ENCODE measurements around the gene IFI27L1. TPM values are rescaled to one million over a fixed set of nuclear protein-coding genes. Genes with fewer than 3 reads are reported as not detected.

IFI27L1 gene
- total RNA-seq, 1 experiment from 2014 or later = 7.8 TPM

DNA sequence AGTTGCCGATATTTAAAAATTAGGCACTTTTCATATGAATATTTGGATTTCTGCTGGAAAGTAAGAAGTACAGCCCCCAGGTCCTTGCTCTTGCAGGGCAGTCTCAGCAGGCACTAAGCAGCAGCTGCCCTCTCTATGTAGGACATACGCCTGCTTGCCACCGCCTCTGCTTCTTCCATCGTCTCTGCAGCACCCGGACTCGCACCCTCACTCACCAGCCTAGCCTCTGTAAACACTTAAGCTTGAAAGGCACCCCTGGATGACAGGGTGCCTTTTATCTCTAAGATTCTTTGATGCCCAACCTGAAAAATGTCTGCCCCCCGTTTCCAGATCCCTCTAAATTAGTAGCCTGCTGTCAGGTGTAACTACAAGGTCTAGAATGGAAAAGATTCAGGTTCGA is 36.0 kb upstream of the IFI27L1 start:
- Histone ChIP-seq H3K9me3 (ENCODE audit: low read length) (no peaks in the 10 kb centered on the region), H3K4me3 (ENCODE audit: low read length) (no peak overlapping the region), H3K4me1 (ENCODE audit: low read length) (no peaks in the 10 kb centered on the region), H3K36me3 (ENCODE audit: insufficient read depth, low read length) (peaks cover 32% of the 10 kb centered on the region), H3K4me2 (ENCODE audit: low read depth, low read length, poor library complexity, severe bottlenecking) (no peak overlapping the region), H3K79me2 (ENCODE audit: low read length) (no peaks in the 10 kb centered on the region), H3K9ac (ENCODE audit: low read length) (no peak overlapping the region), H2AFZ (ENCODE audit: low read length) (no peak overlapping the region), H4K20me1 (ENCODE audit: insufficient read depth, low read depth, low read length) (peaks cover 22% of the 10 kb centered on the region), H3K27me3 (ENCODE audit: low read length) (no peaks in the 10 kb centered on the region), H3K9me2 (replicated peaks; ENCODE audit: insufficient read depth, low read length) (no peaks in the 10 kb centered on the region), H3K27ac (ENCODE audit: low read length) (no peak overlapping the region)
- no peak for DNase-seq

DNA sequence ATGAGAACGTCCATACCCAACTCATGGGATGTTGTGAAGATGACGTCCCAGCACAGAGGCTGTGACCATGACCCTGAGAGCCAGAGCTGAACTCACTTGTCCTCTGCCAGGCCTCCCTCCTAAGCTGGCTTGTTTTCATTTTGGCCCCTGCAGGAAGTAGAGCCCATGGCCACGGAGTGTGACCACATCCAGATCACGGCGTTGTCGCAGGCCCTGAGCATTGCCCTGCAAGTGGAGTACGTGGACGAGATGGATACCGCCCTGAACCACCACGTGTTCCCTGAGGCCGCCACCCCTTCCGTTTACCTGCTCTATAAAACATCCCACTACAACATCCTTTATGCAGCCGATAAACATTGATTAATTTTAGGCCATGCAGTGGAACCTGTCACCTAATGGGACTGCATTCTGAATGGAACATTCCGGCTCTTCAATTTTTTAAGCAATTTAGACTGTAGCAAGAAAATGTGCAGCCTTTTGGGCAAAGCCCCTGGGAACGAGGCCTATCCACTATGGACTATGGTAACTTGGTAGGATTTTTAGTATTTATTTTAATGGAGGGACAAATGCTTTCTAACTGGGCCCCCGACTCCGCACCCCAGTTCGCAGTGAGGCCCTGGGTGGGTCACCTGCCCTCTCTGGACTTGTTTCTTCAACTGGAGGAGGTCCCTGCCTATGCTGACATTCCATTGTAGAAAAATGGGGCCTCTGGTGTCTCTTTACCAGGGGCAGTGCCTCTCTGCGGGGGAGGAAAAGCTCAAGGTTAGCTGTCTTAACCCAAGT is 35.4 kb upstream of the IFI27L1 start:
- H3K79me2 ChIP-seq (ENCODE audit: low read length) = no peaks in the 10 kb centered on the region
- no peak overlapping the region for H3K27ac ChIP-seq (ENCODE audit: low read length)
- H4K20me1 ChIP-seq (ENCODE audit: insufficient read depth, low read depth, low read length) = peaks cover 22% of the 10 kb centered on the region
- no peak overlapping the region for H3K4me3 ChIP-seq (ENCODE audit: low read length)
- no peak overlapping the region for H2AFZ ChIP-seq (ENCODE audit: low read length)
- H3K4me1 ChIP-seq (ENCODE audit: low read length) = no peaks in the 10 kb centered on the region
- no peaks in the 10 kb centered on the region for H3K27me3 ChIP-seq (ENCODE audit: low read length)
- H3K36me3 ChIP-seq (ENCODE audit: insufficient read depth, low read length) = peaks cover 38% of the 10 kb centered on the region
- no peaks in the 10 kb centered on the region for H3K9me2 ChIP-seq (replicated peaks; ENCODE audit: insufficient read depth, low read length)
- H3K9me3 ChIP-seq (ENCODE audit: low read length) = no peaks in the 10 kb centered on the region
- H3K4me2 ChIP-seq (ENCODE audit: low read depth, low read length, poor library complexity, severe bottlenecking) = no peak overlapping the region
- no peak for DNase-seq
- H3K9ac ChIP-seq (ENCODE audit: low read length) = no peak overlapping the region

DNA sequence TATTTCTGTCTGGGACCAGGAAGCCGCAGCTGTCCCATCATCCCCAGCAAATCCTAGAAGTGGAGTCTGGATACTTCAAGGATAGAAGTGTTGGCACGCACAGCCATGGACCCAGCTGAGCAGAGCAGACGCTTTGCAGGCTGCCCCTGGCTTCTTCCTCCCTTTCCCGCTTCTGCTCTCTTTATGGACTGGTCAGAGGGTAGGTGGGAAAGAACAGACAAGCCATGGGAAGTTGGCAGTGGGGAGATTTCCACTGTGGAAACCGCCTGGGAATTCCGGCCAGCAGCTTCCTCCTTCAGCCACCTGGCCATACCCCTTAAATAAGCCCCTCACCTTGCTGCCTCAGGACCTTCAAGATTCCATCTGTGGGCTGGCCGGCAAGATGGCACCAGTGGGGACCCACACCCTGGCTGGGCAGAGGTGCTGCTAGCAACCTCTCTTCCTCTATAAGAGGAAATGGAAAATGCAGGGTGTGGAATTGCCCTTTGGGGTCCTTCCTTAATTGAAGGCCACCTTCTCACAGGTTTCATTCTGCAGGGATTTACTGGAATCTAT is 34.3 kb upstream of the IFI27L1 start:
- DNase-seq = no peak
- H3K9me2 ChIP-seq (replicated peaks; ENCODE audit: insufficient read depth, low read length) = no peaks in the 10 kb centered on the region
- no peak overlapping the region for H2AFZ ChIP-seq (ENCODE audit: low read length)
- no peak overlapping the region for H3K27ac ChIP-seq (ENCODE audit: low read length)
- H3K4me3 ChIP-seq (ENCODE audit: low read length) = no peak overlapping the region
- H3K36me3 ChIP-seq (ENCODE audit: insufficient read depth, low read length) = peaks cover 47% of the 10 kb centered on the region
- no peaks in the 10 kb centered on the region for H3K4me1 ChIP-seq (ENCODE audit: low read length)
- no peaks in the 10 kb centered on the region for H3K27me3 ChIP-seq (ENCODE audit: low read length)
- H3K9ac ChIP-seq (ENCODE audit: low read length) = no peak overlapping the region
- no peaks in the 10 kb centered on the region for H3K79me2 ChIP-seq (ENCODE audit: low read length)
- H4K20me1 ChIP-seq (ENCODE audit: insufficient read depth, low read depth, low read length) = peaks cover 22% of the 10 kb centered on the region
- no peaks in the 10 kb centered on the region for H3K9me3 ChIP-seq (ENCODE audit: low read length)
- H3K4me2 ChIP-seq (ENCODE audit: low read depth, low read length, poor library complexity, severe bottlenecking) = no peak overlapping the region

DNA sequence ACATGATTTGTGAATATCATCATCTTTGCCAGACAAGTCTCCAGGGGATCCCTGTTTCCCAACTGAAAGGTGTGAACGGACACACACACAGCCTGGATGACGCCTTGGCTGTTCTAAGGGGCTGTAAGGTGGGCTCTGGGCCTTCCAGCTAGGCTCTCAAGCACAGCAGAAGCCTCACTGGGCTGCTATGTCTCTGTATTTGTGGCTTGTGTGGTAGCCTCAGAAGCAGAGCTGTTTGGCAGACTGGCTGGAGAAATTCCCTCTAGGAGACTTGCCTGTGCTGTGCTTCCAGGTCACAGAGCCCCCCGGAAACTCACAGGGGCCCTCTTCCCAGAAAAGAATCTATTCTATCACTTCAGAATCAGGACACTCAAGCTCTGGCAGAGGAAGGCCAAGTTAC is 33.5 kb upstream of the IFI27L1 start:
- Histone ChIP-seq H3K27ac (ENCODE audit: low read length) (no peak overlapping the region), H3K79me2 (ENCODE audit: low read length) (no peaks in the 10 kb centered on the region), H4K20me1 (ENCODE audit: insufficient read depth, low read depth, low read length) (peaks cover 22% of the 10 kb centered on the region), H3K4me3 (ENCODE audit: low read length) (no peak overlapping the region), H3K9me3 (ENCODE audit: low read length) (no peaks in the 10 kb centered on the region), H3K27me3 (ENCODE audit: low read length) (no peaks in the 10 kb centered on the region), H3K4me1 (ENCODE audit: low read length) (no peaks in the 10 kb centered on the region), H3K9ac (ENCODE audit: low read length) (no peak overlapping the region), H3K4me2 (ENCODE audit: low read depth, low read length, poor library complexity, severe bottlenecking) (no peak overlapping the region), H3K36me3 (ENCODE audit: insufficient read depth, low read length) (peaks cover 56% of the 10 kb centered on the region), H3K9me2 (replicated peaks; ENCODE audit: insufficient read depth, low read length) (no peaks in the 10 kb centered on the region), H2AFZ (ENCODE audit: low read length) (no peak overlapping the region)
- DNase-seq = no peak

DNA sequence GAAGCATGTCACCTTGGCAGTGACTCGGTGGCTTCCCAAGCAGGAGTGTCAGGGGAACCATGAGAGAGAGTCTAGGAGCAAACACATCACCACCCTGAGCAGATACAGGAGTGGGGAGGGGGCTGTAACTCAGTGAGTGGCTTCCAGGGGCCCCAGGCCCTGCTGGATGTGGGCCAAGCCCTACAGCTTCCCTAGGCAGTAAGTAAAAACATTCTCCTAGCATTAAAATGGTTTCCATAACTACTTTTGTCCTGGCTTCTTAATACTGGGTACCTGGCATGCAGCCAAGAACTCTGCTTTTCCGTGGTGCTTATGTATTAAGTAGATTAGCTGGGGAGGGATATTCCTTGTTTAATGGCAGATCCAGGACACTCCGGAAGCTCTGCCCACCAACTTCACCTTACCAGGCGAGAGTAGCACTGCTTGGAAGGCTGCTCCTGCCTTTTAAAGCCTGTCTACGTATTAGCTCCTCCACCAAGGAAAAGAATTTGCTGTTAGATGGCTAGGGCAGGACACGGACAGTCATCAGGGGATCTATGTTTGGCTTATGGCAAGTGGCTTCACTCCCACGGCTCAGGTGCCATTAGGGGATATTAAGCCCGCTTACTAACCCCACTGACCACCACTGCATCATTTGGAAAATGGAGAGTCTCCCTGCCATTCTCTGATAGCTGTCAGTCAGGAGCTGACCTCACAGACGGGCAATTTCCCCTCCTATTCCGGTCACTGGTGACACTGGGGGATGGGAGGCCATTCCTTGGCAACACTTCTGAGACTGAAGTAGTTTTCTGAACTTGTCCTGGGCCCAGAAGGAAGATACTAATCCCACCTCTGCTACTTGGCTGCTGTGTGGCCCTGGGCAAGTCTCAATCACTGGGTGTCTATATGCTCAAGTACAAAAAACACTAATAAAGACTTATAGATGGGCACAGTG is 32.2 kb upstream of the IFI27L1 start:
- Histone ChIP-seq H3K9me3 (ENCODE audit: low read length) (no peaks in the 10 kb centered on the region), H3K36me3 (ENCODE audit: insufficient read depth, low read length) (peaks cover 63% of the 10 kb centered on the region), H3K79me2 (ENCODE audit: low read length) (no peaks in the 10 kb centered on the region), H3K27ac (ENCODE audit: low read length) (no peak overlapping the region), H3K27me3 (ENCODE audit: low read length) (no peaks in the 10 kb centered on the region), H3K4me3 (ENCODE audit: low read length) (no peak overlapping the region), H3K9ac (ENCODE audit: low read length) (no peak overlapping the region), H3K4me2 (ENCODE audit: low read depth, low read length, poor library complexity, severe bottlenecking) (no peak overlapping the region), H4K20me1 (ENCODE audit: insufficient read depth, low read depth, low read length) (peaks cover 17% of the 10 kb centered on the region), H3K4me1 (ENCODE audit: low read length) (no peaks in the 10 kb centered on the region), H2AFZ (ENCODE audit: low read length) (no peak overlapping the region), H3K9me2 (replicated peaks; ENCODE audit: insufficient read depth, low read length) (no peaks in the 10 kb centered on the region)
- no peak for DNase-seq

DNA sequence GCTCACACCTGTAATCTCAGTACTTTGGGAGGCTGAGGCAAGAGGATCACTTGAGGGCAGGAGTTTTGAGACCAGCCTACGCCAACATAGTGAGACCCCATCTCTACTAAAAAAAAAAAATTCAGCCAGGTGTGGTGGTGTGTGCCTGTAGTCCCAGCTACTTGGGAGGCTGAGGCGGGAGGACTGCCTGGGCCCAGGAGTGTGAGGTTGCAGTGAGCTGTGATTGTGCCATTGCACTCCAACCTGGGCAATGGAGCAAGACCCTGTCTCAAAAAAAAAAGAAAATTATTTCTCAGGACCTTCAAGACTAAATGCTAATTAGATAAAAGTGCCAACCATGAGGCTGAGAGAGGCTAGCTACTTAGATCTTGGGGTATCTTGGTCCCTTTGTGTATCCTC is 31.5 kb upstream of the IFI27L1 start:
- no peak overlapping the region for H3K27ac ChIP-seq (ENCODE audit: low read length)
- H2AFZ ChIP-seq (ENCODE audit: low read length) = no peak overlapping the region
- no peaks in the 10 kb centered on the region for H3K9me3 ChIP-seq (ENCODE audit: low read length)
- no peaks in the 10 kb centered on the region for H3K27me3 ChIP-seq (ENCODE audit: low read length)
- no peak for DNase-seq
- H3K4me2 ChIP-seq (ENCODE audit: low read depth, low read length, poor library complexity, severe bottlenecking) = no peak overlapping the region
- H4K20me1 ChIP-seq (ENCODE audit: insufficient read depth, low read depth, low read length) = peaks cover 17% of the 10 kb centered on the region
- H3K4me1 ChIP-seq (ENCODE audit: low read length) = no peaks in the 10 kb centered on the region
- H3K9me2 ChIP-seq (replicated peaks; ENCODE audit: insufficient read depth, low read length) = no peaks in the 10 kb centered on the region
- H3K36me3 ChIP-seq (ENCODE audit: insufficient read depth, low read length) = peaks cover 69% of the 10 kb centered on the region
- no peak overlapping the region for H3K9ac ChIP-seq (ENCODE audit: low read length)
- H3K79me2 ChIP-seq (ENCODE audit: low read length) = no peaks in the 10 kb centered on the region
- no peak overlapping the region for H3K4me3 ChIP-seq (ENCODE audit: low read length)

DNA sequence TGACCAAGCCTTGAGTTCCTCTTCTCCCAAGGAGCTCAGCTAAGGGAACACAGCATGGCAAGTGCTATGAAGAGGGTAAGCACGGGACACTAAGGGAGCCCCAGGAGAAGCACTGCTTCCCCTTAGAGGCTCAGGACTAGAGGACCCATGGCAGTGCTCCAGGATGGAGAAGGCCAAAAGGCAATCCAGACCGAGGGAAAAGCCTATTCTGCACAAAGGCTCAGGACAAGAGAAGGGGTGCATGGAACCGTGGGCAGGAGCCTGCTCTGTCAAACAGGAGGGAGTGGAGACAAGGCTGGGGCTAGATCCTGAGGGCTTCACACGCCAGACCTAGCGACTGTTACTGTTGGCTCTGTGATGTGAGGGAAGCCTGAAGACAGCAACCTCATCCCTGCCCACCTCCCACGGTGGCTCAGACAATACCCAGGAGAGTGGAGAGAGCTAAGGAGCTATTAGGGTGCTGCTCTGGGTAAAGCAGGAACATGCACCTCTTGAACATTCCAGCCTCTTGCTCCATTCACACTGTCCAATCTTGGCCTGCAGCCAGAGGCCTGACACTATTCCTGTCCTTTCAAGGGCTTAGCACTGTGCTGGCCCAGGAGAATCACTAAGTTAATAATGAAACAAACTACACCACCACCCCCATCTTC is 30.8 kb upstream of the IFI27L1 start:
- Histone ChIP-seq H3K27ac (ENCODE audit: low read length) (no peak overlapping the region), H3K4me2 (ENCODE audit: low read depth, low read length, poor library complexity, severe bottlenecking) (no peak overlapping the region), H3K36me3 (ENCODE audit: insufficient read depth, low read length) (peaks cover 76% of the 10 kb centered on the region), H3K9me3 (ENCODE audit: low read length) (no peaks in the 10 kb centered on the region), H3K4me1 (ENCODE audit: low read length) (no peaks in the 10 kb centered on the region), H3K27me3 (ENCODE audit: low read length) (no peaks in the 10 kb centered on the region), H2AFZ (ENCODE audit: low read length) (no peak overlapping the region), H3K4me3 (ENCODE audit: low read length) (no peak overlapping the region), H3K9ac (ENCODE audit: low read length) (no peak overlapping the region), H3K79me2 (ENCODE audit: low read length) (no peaks in the 10 kb centered on the region), H3K9me2 (replicated peaks; ENCODE audit: insufficient read depth, low read length) (no peaks in the 10 kb centered on the region), H4K20me1 (ENCODE audit: insufficient read depth, low read depth, low read length) (peaks cover 17% of the 10 kb centered on the region)
- no peak for DNase-seq

DNA sequence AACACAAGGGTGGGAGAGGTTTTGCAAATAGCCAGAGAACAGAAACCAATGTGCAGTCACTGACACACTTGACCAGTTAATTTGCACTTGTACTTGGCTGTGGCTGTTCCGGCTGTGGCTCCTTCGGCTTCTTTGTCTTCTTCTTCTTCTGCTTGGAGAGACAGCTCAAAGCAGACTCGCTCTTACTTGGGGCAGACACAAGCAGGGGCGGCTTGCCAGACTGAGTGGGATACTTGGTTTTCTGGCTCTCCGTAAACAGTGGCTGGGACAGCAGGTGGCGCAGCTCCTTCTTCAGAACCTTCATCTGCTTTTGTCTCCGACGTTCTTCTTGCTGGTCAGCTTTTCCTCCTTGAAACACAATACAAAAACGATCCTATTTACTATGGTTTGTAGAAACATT is 30.0 kb upstream of the IFI27L1 start:
- Histone ChIP-seq H2AFZ (ENCODE audit: low read length) (no peak overlapping the region), H3K9ac (ENCODE audit: low read length) (no peak overlapping the region), H3K27ac (ENCODE audit: low read length) (no peak overlapping the region), H3K36me3 (ENCODE audit: insufficient read depth, low read length) (peaks cover 80% of the 10 kb centered on the region), H4K20me1 (ENCODE audit: insufficient read depth, low read depth, low read length) (peaks cover 17% of the 10 kb centered on the region), H3K79me2 (ENCODE audit: low read length) (no peaks in the 10 kb centered on the region), H3K9me2 (replicated peaks; ENCODE audit: insufficient read depth, low read length) (no peaks in the 10 kb centered on the region), H3K4me1 (ENCODE audit: low read length) (no peaks in the 10 kb centered on the region), H3K4me2 (ENCODE audit: low read depth, low read length, poor library complexity, severe bottlenecking) (no peak overlapping the region), H3K4me3 (ENCODE audit: low read length) (no peak overlapping the region), H3K27me3 (ENCODE audit: low read length) (no peaks in the 10 kb centered on the region), H3K9me3 (ENCODE audit: low read length) (no peaks in the 10 kb centered on the region)
- no peak for DNase-seq
